Neutrophil (primary cell): Measurements from ENCODE around the gene REEP3.
"Not testable (repeated sequence)": the region's sequence is repeated elsewhere in the genome, so short reads cannot be mapped to it uniquely, and the experiment has no call there.

Experiments used
- H3K27ac ChIP-seq: fragments of 200-600 bp; sonication (generic); 2 replicates; pipeline ENCODE4 v1.5.1; 2016; ENCODE audit warnings: mild to moderate bottlenecking, moderate library complexity
- H3K27me3 ChIP-seq: fragments of 200-600 bp; sonication (generic); 2 replicates; pipeline ENCODE4 v1.6.0; 2016; ENCODE audit warnings: mild to moderate bottlenecking
- H3K36me3 ChIP-seq: fragments of 200-600 bp; sonication (generic); 2 replicates; pipeline ENCODE4 v1.5.1; 2017
- H3K4me1 ChIP-seq, 2 experiments: fragments of 200-600 bp in 1 of 2; sonication (generic) in 1 of 2; 1 replicate in 1 of 2; 2 replicates in 1 of 2; pipeline versions ENCODE4 v1.5.1 to v1.6.1; 2013 to 2016; ENCODE audit warnings: low read depth in 1 of 2, low read length in 1 of 2, mild to moderate bottlenecking in 1 of 2, moderate library complexity in 1 of 2; ENCODE audit not compliant: control insufficient read depth in 1 of 2, insufficient read depth in 1 of 2
- H3K4me3 ChIP-seq, 2 experiments: fragments of 200-600 bp in 1 of 2; sonication (generic) in 1 of 2; 1 replicate in 1 of 2; 2 replicates in 1 of 2; pipeline ENCODE4 v1.5.1; 2013 to 2016; ENCODE audit warnings: low read depth in 1 of 2, low read length in 1 of 2, mild to moderate bottlenecking in 1 of 2, moderate library complexity in 1 of 2
- H3K9me3 ChIP-seq: fragments of 200-600 bp; sonication (generic); 2 replicates; pipeline ENCODE4 v1.5.1; 2016
- CTCF ChIP-seq: fragments of 200-600 bp; sonication (generic); IDR thresholded peaks from 2 replicates; pipeline ENCODE4 v1.5.1; 2016; ENCODE audit warnings: antibody characterized with exemption

REEP3 gene

GRCh38 chr10:63645195-63645594, 124.0 kb downstream of the REEP3 start:
- Histone ChIP-seq H3K27me3 (no peaks in the 10 kb centered on the region), H3K9me3 (no peaks in the 10 kb centered on the region), H3K36me3 (no peaks in the 10 kb centered on the region), H3K27ac (no peak overlapping the region), H3K4me3 (no peak overlapping the region), H3K4me1 (no peaks in the 10 kb centered on the region)
- TF ChIP-seq CTCF, result no peak

- Histone ChIP-seq H3K36me3 (no peaks in the 10 kb centered on the region), H3K27ac (no peak overlapping the region), H3K27me3 (no peaks in the 10 kb centered on the region), H3K9me3 (no peaks in the 10 kb centered on the region), H3K4me1 (no peaks in the 10 kb centered on the region), H3K4me3 (no peak overlapping the region)
- TF ChIP-seq CTCF, result no peak
Observed at GRCh38 chr10:63646491-63646890, 125.3 kb downstream of the REEP3 start.

- H3K4me3 ChIP-seq, result no peak overlapping the region
- TF ChIP-seq CTCF, result no peak
- no peak overlapping the region for H3K27ac ChIP-seq
- no peaks in the 10 kb centered on the region for H3K36me3 ChIP-seq
- H3K27me3 ChIP-seq, result no peaks in the 10 kb centered on the region
- H3K9me3 ChIP-seq, result no peaks in the 10 kb centered on the region
- H3K4me1 ChIP-seq, result no peaks in the 10 kb centered on the region
Observed at GRCh38 chr10:63651864-63652263, 130.7 kb downstream of the REEP3 start.

GRCh38 chr10:63653747-63654146, 132.5 kb downstream of the REEP3 start:
- TF ChIP-seq CTCF, result no peak
- H3K27ac ChIP-seq, result no peak overlapping the region
- no peaks in the 10 kb centered on the region for H3K27me3 ChIP-seq
- no peak overlapping the region for H3K4me3 ChIP-seq
- no peaks in the 10 kb centered on the region for H3K36me3 ChIP-seq
- no peaks in the 10 kb centered on the region for H3K4me1 ChIP-seq
- no peaks in the 10 kb centered on the region for H3K9me3 ChIP-seq

GRCh38 chr10:63657761-63658160, 136.6 kb downstream of the REEP3 start:
- no peaks in the 10 kb centered on the region for H3K36me3 ChIP-seq
- H3K4me3 ChIP-seq, result no peak overlapping the region
- H3K4me1 ChIP-seq, result no peaks in the 10 kb centered on the region
- no peak overlapping the region for H3K27ac ChIP-seq
- TF ChIP-seq CTCF, result no peak
- H3K27me3 ChIP-seq, result no peaks in the 10 kb centered on the region
- no peaks in the 10 kb centered on the region for H3K9me3 ChIP-seq

- H3K4me3 ChIP-seq, H3K27me3 ChIP-seq, H3K9me3 ChIP-seq, H3K27ac ChIP-seq, H3K36me3 ChIP-seq, H3K4me1 ChIP-seq: not testable (repeated sequence)
Observed at GRCh38 chr10:63660941-63661340, 139.7 kb downstream of the REEP3 start.
